ENCODE measurements around the gene NEDD9. TPM values are rescaled to one million over a fixed set of nuclear protein-coding genes. Genes with fewer than 3 reads are reported as not detected.

The NEDD9 gene
- total and polyA plus RNA-seq, 2 of the 13 experiments (the other 11 are each of a cell fraction or from before 2014, with no cell fraction given) = 27.1 to 389 TPM

- TF ChIP-seq ZNF24 (IDR thresholded peaks at IDR 0.05) (peak; percentile 24; the same call in 1 of the 2 replicates), ARID3A (IDR thresholded peaks at IDR 0.05; ENCODE audit: low read depth, low read length) (peak; percentile 45; the same call in 1 of the 2 replicates), ZNF337 (CRISPR knock-in tag; IDR thresholded peaks at IDR 0.05; ENCODE audit: borderline replicate concordance, low read depth) (no peak), RXRB (CRISPR knock-in tag; IDR thresholded peaks at IDR 0.05; ENCODE audit: borderline replicate concordance) (peak; percentile 80), AHR (CRISPR knock-in tag; IDR thresholded peaks at IDR 0.05) (peak; percentile 89; the same call in 1 of the 2 replicates), ZNF720 (CRISPR knock-in tag; IDR thresholded peaks at IDR 0.05) (no peak), SIN3A (IDR thresholded peaks at IDR 0.05; ENCODE audit: borderline replicate concordance, low read depth, low read length) (no peak), ZNF790 (CRISPR knock-in tag; IDR thresholded peaks at IDR 0.05; ENCODE audit: borderline replicate concordance) (no peak), ZNF350 (CRISPR knock-in tag; IDR thresholded peaks at IDR 0.05; ENCODE audit: borderline replicate concordance, low read depth) (peak; percentile 93; the same call in 1 of the 2 replicates), RORA (CRISPR knock-in tag; IDR thresholded peaks at IDR 0.05) (no peak), KIAA2018 (CRISPR knock-in tag; IDR thresholded peaks at IDR 0.05; ENCODE audit: borderline replicate concordance) (no peak), TAF1 (CRISPR knock-in tag; IDR thresholded peaks at IDR 0.05) (no peak), ZNF12 (CRISPR knock-in tag; IDR thresholded peaks at IDR 0.05) (0 out of 2 replicates have a peak, but pooled peaks have one; percentile 46), ZNF577 (CRISPR knock-in tag; IDR thresholded peaks at IDR 0.05; ENCODE audit: borderline replicate concordance, low read depth) (no peak), TERF1 (CRISPR knock-in tag; IDR thresholded peaks at IDR 0.05) (no peak), ZBTB34 (CRISPR knock-in tag; IDR thresholded peaks at IDR 0.05) (peak; percentile 70; the same call in 1 of the 2 replicates)
Observed at GRCh38 chr6:11241793-11242201, 9.3 kb upstream of the NEDD9 start (continued).

Data from HepG2 (cell line).